PC-9 (cell line): ENCODE results near the gene JAG2. TPM values are rescaled to one million over a fixed set of nuclear protein-coding genes. Genes with fewer than 3 reads are reported as not detected.

Experiments used
- BruUV-seq: library from RNA; stranded (reverse); fragments of 400-500 nt; replicated peaks from 2 replicates; lab custom pipeline; 2021; lab: Mats Ljungman, UMichigan
- CTCF ChIA-PET: fragments of 300-600 bp; sonication (Branson Sonifier 250); formaldehyde crosslinking; loops from one replicate; lab custom pipeline; 2022; ENCODE audit warnings: antibody characterized with exemption; lab: Charles Lee
- POLR2A ChIA-PET: fragments of 300-600 bp; sonication (Branson Sonifier 250); formaldehyde crosslinking; loops from one replicate; lab custom pipeline; 2022; ENCODE audit warnings: antibody characterized with exemption; ENCODE audit not compliant: unreplicated experiment; lab: Charles Lee
- DNase-seq, 2 experiments: peaks; one replicate each; pipeline versions ENCODE4 v3.0.0 to v3.0.0-alpha.2; 2015 to 2022; ENCODE audit warnings: mixed read lengths in 1 of 2
- H2AFZ ChIP-seq: fragments of 200-600 bp; sonication (generic); 2 replicates; pipeline ENCODE4 v1.8.1; 2017; ENCODE audit warnings: antibody characterized with exemption
- H3F3A ChIP-seq: fragments of 200-600 bp; sonication (generic); 2 replicates; pipeline ENCODE4 v1.8.1; 2017; ENCODE audit warnings: antibody characterized with exemption, mild to moderate bottlenecking, low read depth; ENCODE audit not compliant: insufficient read depth
- H3K27ac ChIP-seq: fragments of 200-600 bp; sonication (generic); 2 replicates; pipeline ENCODE4 v1.6.1; 2016; ENCODE audit warnings: mixed run types
- H3K27me3 ChIP-seq: fragments of 200-600 bp; sonication (generic); 2 replicates; pipeline ENCODE4 v1.6.1; 2016; ENCODE audit warnings: low read depth, mixed run types; ENCODE audit not compliant: insufficient read depth
- H3K36me3 ChIP-seq: fragments of 200-600 bp; sonication (generic); 2 replicates; pipeline ENCODE4 v1.6.1; 2016; ENCODE audit warnings: low read depth, mixed run types
- H3K4me1 ChIP-seq: fragments of 200-600 bp; sonication (generic); replicated peaks from 2 replicates; pipeline ENCODE4 v1.6.1; 2016; ENCODE audit warnings: mixed run types; ENCODE audit not compliant: insufficient read depth
- H3K4me2 ChIP-seq: fragments of 200-600 bp; sonication (generic); 2 replicates; pipeline ENCODE4 v1.6.1; 2017; ENCODE audit warnings: mixed run types
- H3K4me3 ChIP-seq: fragments of 200-600 bp; sonication (generic); 2 replicates; pipeline ENCODE4 v1.6.1; 2016; ENCODE audit warnings: mixed run types
- H3K79me2 ChIP-seq: fragments of 200-600 bp; sonication (generic); 2 replicates; pipeline ENCODE4 v1.6.1; 2017; ENCODE audit warnings: low read depth, mixed run types
- H3K9me2 ChIP-seq: fragments of 200-600 bp; sonication (generic); 2 replicates; pipeline ENCODE4 v1.8.1; 2017; ENCODE audit warnings: mild to moderate bottlenecking; ENCODE audit not compliant: insufficient read depth
- H3K9me3 ChIP-seq: fragments of 200-600 bp; sonication (generic); 2 replicates; pipeline ENCODE4 v1.8.1; 2016; ENCODE audit warnings: low read depth; ENCODE audit not compliant: insufficient read depth
- H4K20me1 ChIP-seq: fragments of 200-600 bp; sonication (generic); 2 replicates; pipeline ENCODE4 v1.8.1; 2017; ENCODE audit not compliant: insufficient read depth
- CTCF ChIP-seq: fragments of 200-600 bp; sonication (generic); conservative IDR thresholded peaks from 2 replicates; pipeline ENCODE4 v1.6.1; 2017; ENCODE audit warnings: mixed run types, antibody characterized with exemption, mild to moderate bottlenecking, moderate library complexity
- EZH2 ChIP-seq: fragments of 200-600 bp; sonication (generic); IDR thresholded peaks from 2 replicates; pipeline ENCODE4 v1.8.0; 2017; ENCODE audit warnings: antibody characterized with exemption, low read depth
- intact Hi-C: fragments of 100-400 bp; cut with micrococcal nuclease; formaldehyde crosslinking; loops from one replicate; pipeline ENCODE4 v1.10.0; 2022; ENCODE audit not compliant: unreplicated experiment
- total RNA-seq: library from RNA; stranded (reverse); gene quantifications from 2 replicates; pipeline ENCODE4 v1.2.3, GENCODE V29; 2021

Gene JAG2
- total RNA-seq, 1 experiment from 2014 or later, result 17.8 TPM

DNA sequence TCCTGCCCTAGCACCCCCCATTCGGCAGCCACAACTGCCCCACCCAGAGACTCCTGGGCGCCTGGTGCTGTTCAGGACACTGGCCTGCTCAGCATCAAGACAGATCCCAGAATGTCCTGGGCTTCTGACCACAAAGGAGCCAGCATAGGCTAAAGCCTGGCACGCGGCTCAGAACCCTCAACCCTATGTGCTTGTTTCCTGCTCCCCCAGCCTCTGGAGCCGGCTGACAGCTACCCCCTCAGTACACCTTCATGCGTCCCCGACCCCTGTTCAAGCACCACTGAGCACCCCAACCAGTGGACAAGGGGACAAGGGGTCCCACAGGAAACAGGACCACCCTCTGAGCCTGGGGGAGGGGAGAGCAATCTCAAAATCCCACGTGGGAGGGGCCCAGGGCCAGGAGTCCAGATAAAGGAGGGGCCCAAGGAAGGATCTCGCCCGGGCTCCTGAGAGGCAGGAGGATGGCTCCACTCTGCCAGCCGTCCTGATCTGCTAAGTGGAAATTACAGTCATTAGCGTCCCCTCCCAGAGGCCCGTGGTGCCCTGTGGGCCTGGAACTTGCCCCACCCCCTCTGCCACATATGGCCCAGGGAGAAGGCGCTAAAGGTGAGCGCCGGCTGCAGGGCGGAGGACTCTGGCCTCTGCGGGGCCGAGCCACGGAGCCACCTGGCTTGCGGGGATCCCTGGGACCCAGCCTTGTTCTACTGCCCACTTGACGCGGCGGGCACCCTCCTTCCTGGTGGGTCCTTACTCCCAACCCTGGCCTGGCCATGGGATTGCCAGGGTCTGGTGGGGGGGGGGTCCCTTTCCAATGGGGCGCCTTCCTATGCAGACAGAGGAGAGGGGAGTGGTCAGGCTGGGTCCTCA lies 76.2 kb downstream of the JAG2 start:
- Histone ChIP-seq H3K9me3 (no peaks in the 10 kb centered on the region), H3K79me2 (0 out of 2 replicates have a peak, but pooled peaks cover 3% of the 10 kb centered on the region), H3K27ac (peak overlapping the region; percentile 91), H4K20me1 (no peaks in the 10 kb centered on the region), H3K4me3 (peak overlapping the region; percentile 96), H3F3A (peaks cover 38% of the 10 kb centered on the region), H3K4me1 (peaks cover 59% of the 10 kb centered on the region), H3K4me2 (peak overlapping the region; percentile 97), H2AFZ (no peak overlapping the region), H3K27me3 (no peaks in the 10 kb centered on the region), H3K9me2 (no peaks in the 10 kb centered on the region), H3K36me3 (no peaks in the 10 kb centered on the region)
- peak in 1 of 2 experiments; percentile 38 for DNase-seq
- intact Hi-C loops, result loop anchor here (5.0 kb wide), 1 partner anchor 400 kb away; the partner anchor contains the start of gene TEDC1
- no peak for TF ChIP-seq CTCF
- no peak for TF ChIP-seq EZH2
- CTCF ChIA-PET, result interaction anchor here (0.6 kb wide), 1 partner anchor 40 kb away, joined by 3 read pairs; no protein-coding TSS in a partner anchor
- POLR2A ChIA-PET, result interaction anchor here (0.5 to 0.6 kb wide), 4 partner anchors 31 to 343 kb away, joined by 3 to 6 read pairs (median 4); no protein-coding TSS in a partner anchor
- TSS peak; percentile 66 for BruUV-seq

GRCh38 chr14:105091517-105092170 lies 76.9 kb downstream of the JAG2 start:
- H2AFZ ChIP-seq, result no peak overlapping the region
- H3K27me3 ChIP-seq, result no peaks in the 10 kb centered on the region
- H4K20me1 ChIP-seq, result no peaks in the 10 kb centered on the region
- 0 out of 2 replicates have a peak, but pooled peaks cover 3% of the 10 kb centered on the region for H3K79me2 ChIP-seq
- CTCF ChIA-PET, result interaction anchor here (0.6 kb wide), 1 partner anchor 40 kb away, joined by 3 read pairs; no protein-coding TSS in a partner anchor
- no peaks in the 10 kb centered on the region for H3K36me3 ChIP-seq
- peaks cover 62% of the 10 kb centered on the region for H3K4me1 ChIP-seq
- DNase-seq, result peak; percentile 94 to 98
- no peaks in the 10 kb centered on the region for H3K9me2 ChIP-seq
- intact Hi-C loops, result loop anchor here (2.0 to 5.0 kb wide), 4 partner anchors 105 to 401 kb away; partner anchors contain the start of gene TEDC1
- peak overlapping the region; percentile 96; the same call in 1 of the 2 replicates for H3K4me3 ChIP-seq
- POLR2A ChIA-PET, result interaction anchor here (0.5 to 0.6 kb wide), 5 partner anchors 31 to 342 kb away, joined by 3 to 6 read pairs (median 5); no protein-coding TSS in a partner anchor
- H3F3A ChIP-seq, result peaks cover 38% of the 10 kb centered on the region
- TF ChIP-seq EZH2 (no peak), CTCF (no peak)
- H3K9me3 ChIP-seq, result no peaks in the 10 kb centered on the region
- peak overlapping the region; percentile 97 for H3K4me2 ChIP-seq
- peak overlapping the region; percentile 91 for H3K27ac ChIP-seq
- no TSS peak for BruUV-seq

DNA sequence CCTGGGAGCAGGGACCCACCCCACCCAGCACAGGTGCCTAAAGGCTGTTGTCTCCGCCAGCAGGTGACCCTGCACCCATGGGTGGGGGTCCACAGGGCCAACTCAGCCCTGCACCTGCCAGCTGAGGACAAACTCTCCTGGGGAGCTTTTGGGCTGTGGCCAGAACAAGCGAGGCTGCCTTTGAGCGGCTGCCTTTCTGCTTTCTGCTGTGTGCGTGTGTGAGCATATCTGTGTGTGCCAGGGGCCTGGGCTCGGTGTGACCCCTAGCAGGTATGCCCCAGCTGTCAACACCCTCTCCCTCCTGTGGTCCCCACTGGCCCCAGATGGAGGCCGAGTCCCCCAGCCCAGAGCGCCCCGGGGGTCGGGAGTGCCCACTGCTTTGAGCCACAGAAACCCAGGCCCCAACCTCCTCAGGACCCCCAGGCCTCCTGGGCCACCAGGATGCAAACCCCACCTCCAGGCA lies 77.5 kb downstream of the JAG2 start:
- H3F3A ChIP-seq, result peaks cover 38% of the 10 kb centered on the region
- intact Hi-C loops, result loop anchor here (2.0 to 5.0 kb wide), 4 partner anchors 106 to 401 kb away; partner anchors contain the start of gene TEDC1
- ChIA-PET POLR2A (interaction anchor here (0.6 kb wide), 1 partner anchor 89 kb away, joined by 5 read pairs; no protein-coding TSS in a partner anchor), CTCF (interaction anchor here (0.5 to 0.7 kb wide), 2 partner anchors 120 to 269 kb away, joined by 3 read pairs; no protein-coding TSS in a partner anchor)
- H3K4me2 ChIP-seq, result peak overlapping the region; percentile 73
- no peak overlapping the region; the same call in 1 of the 2 replicates for H3K4me3 ChIP-seq
- TF ChIP-seq CTCF (no peak), EZH2 (no peak)
- no peak overlapping the region for H2AFZ ChIP-seq
- H4K20me1 ChIP-seq, result no peaks in the 10 kb centered on the region
- no peaks in the 10 kb centered on the region for H3K27me3 ChIP-seq
- H3K27ac ChIP-seq, result peak overlapping the region; percentile 83
- H3K36me3 ChIP-seq, result no peaks in the 10 kb centered on the region
- H3K79me2 ChIP-seq, result 0 out of 2 replicates have a peak, but pooled peaks cover 3% of the 10 kb centered on the region
- H3K9me2 ChIP-seq, result no peaks in the 10 kb centered on the region
- no peak for DNase-seq
- BruUV-seq, result no TSS peak
- peaks cover 62% of the 10 kb centered on the region for H3K4me1 ChIP-seq
- H3K9me3 ChIP-seq, result no peaks in the 10 kb centered on the region
